Liver (tissue), 9 donors: ENCODE results near the gene PSORS1C1. TPM values are rescaled to one million over a fixed set of nuclear protein-coding genes. Genes with fewer than 3 reads are reported as not detected.

Experiments
- DNase-seq: peaks from one replicate; pipeline ENCODE4 v3.0.0-alpha.2; 2017; ENCODE audit warnings: low spot score
- H3K27ac ChIP-seq, 2 donors: one replicate each; pipeline ENCODE4 v1.7.0; 2013; ENCODE audit warnings: inconsistent platforms in 2 of 2, low read length in 2 of 2, control low read depth in 1 of 2, low read depth in 1 of 2, mild to moderate bottlenecking in 1 of 2
- H3K27me3 ChIP-seq, 4 donors: one replicate each; pipeline versions ENCODE4 v1.6.1 to v1.7.0; 2013; ENCODE audit warnings: low read length in 3 of 4, inconsistent platforms in 1 of 4, mild to moderate bottlenecking in 1 of 4, moderate library complexity in 1 of 4; ENCODE audit not compliant: control insufficient read depth in 4 of 4, insufficient read depth in 4 of 4
- H3K36me3 ChIP-seq, 4 donors: one replicate each; pipeline versions ENCODE4 v1.6.1 to v1.7.0; 2013; ENCODE audit warnings: low read length in 3 of 4, mild to moderate bottlenecking in 3 of 4, low read depth in 1 of 4, moderate library complexity in 1 of 4; ENCODE audit not compliant: control insufficient read depth in 4 of 4, insufficient read depth in 3 of 4
- H3K4me1 ChIP-seq, 4 donors: one replicate each; pipeline versions ENCODE4 v1.6.1 to v1.7.0; 2013; ENCODE audit warnings: low read length in 3 of 4, mild to moderate bottlenecking in 3 of 4, moderate library complexity in 1 of 4; ENCODE audit not compliant: control insufficient read depth in 4 of 4, insufficient read depth in 4 of 4
- H3K4me3 ChIP-seq, 3 donors: one replicate each; pipeline versions ENCODE4 v1.6.1 to v1.7.0; 2013; ENCODE audit warnings: low read length in 3 of 3, control low read depth in 1 of 3, low read depth in 1 of 3, mild to moderate bottlenecking in 1 of 3
- H3K9ac ChIP-seq, 2 donors: one replicate each; pipeline ENCODE4 v1.7.0; 2013; ENCODE audit warnings: low read length in 2 of 2, mild to moderate bottlenecking in 2 of 2, moderate library complexity in 2 of 2, control low read depth in 1 of 2, low read depth in 1 of 2
- H3K9me3 ChIP-seq, 4 donors: one replicate each; pipeline versions ENCODE4 v1.6.1 to v1.7.0; 2013; ENCODE audit warnings: low read length in 3 of 4; ENCODE audit not compliant: control insufficient read depth in 4 of 4
- ATF3 ChIP-seq: IDR thresholded peaks from 2 replicates; pipeline ENCODE4 v1.6.1; 2016; ENCODE audit warnings: antibody characterized with exemption
- CTCF ChIP-seq: fragments of 150-350 bp; IDR thresholded peaks from 2 replicates; pipeline ENCODE4 v1.5.1; 2017; ENCODE audit warnings: improper control_type of control experiment, low read depth, low read length; ENCODE audit not compliant: missing input control
- EGR1 ChIP-seq, 2 donors: IDR thresholded peaks; 2 replicates each; pipeline ENCODE4 v1.6.1; 2016 to 2018; ENCODE audit warnings: antibody characterized with exemption in 2 of 2, low read depth in 2 of 2
- FOXA1 ChIP-seq: IDR thresholded peaks from 2 replicates; pipeline ENCODE4 v1.6.1; 2016; ENCODE audit warnings: antibody characterized with exemption
- FOXA2 ChIP-seq: IDR thresholded peaks from 2 replicates; pipeline ENCODE4 v1.6.1; 2016; ENCODE audit warnings: antibody characterized with exemption
- GABPA ChIP-seq, 2 donors: IDR thresholded peaks in 1 of 2; conservative IDR thresholded peaks in 1 of 2; 2 replicates each; pipeline ENCODE4 v1.6.1; 2016; ENCODE audit warnings: antibody characterized with exemption in 2 of 2, mild to moderate bottlenecking in 1 of 2, moderate library complexity in 1 of 2
- HNF4A ChIP-seq, 2 donors: conservative IDR thresholded peaks; 2 replicates each; pipeline ENCODE4 v1.6.1; 2016; ENCODE audit warnings: antibody characterized with exemption in 2 of 2, mild to moderate bottlenecking in 2 of 2
- HNF4G ChIP-seq: IDR thresholded peaks from 2 replicates; pipeline ENCODE4 v1.6.1; 2016; ENCODE audit warnings: antibody characterized with exemption
- JUND ChIP-seq, 2 donors: IDR thresholded peaks; 2 replicates each; pipeline ENCODE4 v1.6.1; 2016; ENCODE audit warnings: antibody characterized with exemption in 2 of 2
- MAX ChIP-seq: IDR thresholded peaks from 2 replicates; pipeline ENCODE4 v1.6.1; 2016; ENCODE audit warnings: antibody characterized with exemption
- NR2F2 ChIP-seq: IDR thresholded peaks from 2 replicates; pipeline ENCODE4 v1.6.1; 2016; ENCODE audit warnings: antibody characterized with exemption
- RAD21 ChIP-seq, 2 donors: IDR thresholded peaks; 2 replicates each; pipeline ENCODE4 v1.6.1; 2016; ENCODE audit warnings: antibody characterized with exemption in 2 of 2, mild to moderate bottlenecking in 2 of 2
- REST ChIP-seq: IDR thresholded peaks from 2 replicates; pipeline ENCODE4 v1.6.1; 2016; ENCODE audit warnings: antibody characterized with exemption, mild to moderate bottlenecking
- RXRA ChIP-seq, 2 donors: IDR thresholded peaks; 2 replicates each; pipeline ENCODE4 v1.6.1; 2017 to 2018; ENCODE audit warnings: antibody characterized with exemption in 2 of 2, mild to moderate bottlenecking in 1 of 2
- SP1 ChIP-seq: IDR thresholded peaks from 2 replicates; pipeline ENCODE4 v1.6.1; 2018; ENCODE audit warnings: antibody characterized with exemption, mild to moderate bottlenecking
- TAF1 ChIP-seq: conservative IDR thresholded peaks from 2 replicates; pipeline ENCODE4 v1.6.1; 2016; ENCODE audit warnings: antibody characterized with exemption, mild to moderate bottlenecking
- YY1 ChIP-seq: IDR thresholded peaks from 2 replicates; pipeline ENCODE4 v1.6.1; 2016; ENCODE audit warnings: antibody characterized with exemption, mild to moderate bottlenecking
- ZBTB33 ChIP-seq: IDR thresholded peaks from 2 replicates; pipeline ENCODE4 v1.6.1; 2016; ENCODE audit warnings: antibody characterized with exemption
- WGBS: extraction: QIAGEN DNeasy Blood & Tissue Kit; methylation state at CpG from one replicate; pipeline ENCODE4 v1.1.7; 2013; 5-methylcytosine and 5-hydroxymethylcytosine counted together
- polyA plus RNA-seq, 2 donors: library from polyadenylated mRNA; stranded (reverse) in 1 of 2; unstranded in 1 of 2; fragments of 200-250 nt in 1 of 2; fragments of >200 nt in 1 of 2; fragmentation: Nextera tagmentation in 1 of 2; extraction: Ambion mirVana in 1 of 2; gene quantifications; one replicate each; pipeline versions ENCODE4 v1.2.1 to v1.2.3, GENCODE V29; 2013 to 2015
- total RNA-seq, 2 donors: library from RNA; depleted of rRNA; stranded (reverse); fragments of >200 nt; gene quantifications; one replicate each; pipeline ENCODE4 v1.2.3, GENCODE V29; 2014
- donor health status: healthy.
- donor health status: healthy.
- donor health status: healthy.
- donor health status: healthy.
- donor health status: healthy.

PSORS1C1 gene
- total and polyA plus RNA-seq, 4 donors = under 0.01 to 0.08 TPM; not detected in 2

GRCh38 chr6:31145386-31145785 lies 30.8 kb downstream of the PSORS1C1 start:
- TF ChIP-seq FOXA1 = no peak
- TF ChIP-seq ATF3 = no peak
- no peak for TF ChIP-seq FOXA2
- TF ChIP-seq ZBTB33 = no peak
- TF ChIP-seq RAD21 (IDR thresholded peaks at IDR 0.05) = no peak
- no peak for TF ChIP-seq EGR1 (IDR thresholded peaks at IDR 0.05; ENCODE audit: low read depth in 2 of 2)
- TF ChIP-seq YY1 = no peak
- TF ChIP-seq MAX = no peak
- TF ChIP-seq RXRA (IDR thresholded peaks at IDR 0.05) = no peak
- TF ChIP-seq GABPA (IDR thresholded peaks at IDR 0.05 in 1 of 2, conservative IDR thresholded peaks at IDR 0.05 in 1 of 2) = no peak
- peaks cover 0 to 8% (median 5%) of the 10 kb centered on the region in 4 donors for H3K36me3 ChIP-seq
- H3K9ac ChIP-seq = no peak overlapping the region
- no peak for DNase-seq
- H3K9me3 ChIP-seq = no peaks in the 10 kb centered on the region
- H3K27me3 ChIP-seq = no peaks in the 10 kb centered on the region
- no peak overlapping the region for H3K4me3 ChIP-seq
- peaks cover 0 to 6% (median 5%) of the 10 kb centered on the region in 4 donors for H3K4me1 ChIP-seq
- WGBS = 97% methylated on average over 10 of the region's 10 CpGs
- H3K27ac ChIP-seq = no peak overlapping the region

GRCh38 chr6:31149827-31150447 lies 35.3 kb downstream of the PSORS1C1 start:
- WGBS = 50% methylated on average over 6 of the region's 6 CpGs
- peaks cover 0 to 4% (median 3%) of the 10 kb centered on the region in 4 donors for H3K36me3 ChIP-seq

More at GRCh38 chr6:31149827-31150447, 35.3 kb downstream of the PSORS1C1 start:
- H3K27me3 ChIP-seq = no peaks in the 10 kb centered on the region
- peak overlapping the region in 1 of 2 donors; percentile 38 for H3K27ac ChIP-seq
- DNase-seq = no peak
- no peak overlapping the region for H3K4me3 ChIP-seq
- TF ChIP-seq SP1 (peak; percentile 79), RAD21 (IDR thresholded peaks at IDR 0.05) (peak in 1 of 2 donors; percentile 29), FOXA1 (peak; percentile 57), CTCF (no peak), YY1 (peak; percentile 72), MAX (no peak), EGR1 (IDR thresholded peaks at IDR 0.05; ENCODE audit: low read depth in 2 of 2) (no peak), TAF1 (no peak), ATF3 (no peak), GABPA (IDR thresholded peaks at IDR 0.05 in 1 of 2, conservative IDR thresholded peaks at IDR 0.05 in 1 of 2) (no peak), JUND (IDR thresholded peaks at IDR 0.05) (peak in 1 of 2 donors; percentile 52), REST (peak; percentile 16), NR2F2 (no peak), HNF4G (peak; percentile 28), ZBTB33 (no peak), HNF4A (conservative IDR thresholded peaks at IDR 0.05) (peak; percentile 58 to 73), FOXA2 (peak; percentile 64), RXRA (IDR thresholded peaks at IDR 0.05) (peak; percentile 80 to 87)
- H3K9ac ChIP-seq = no peak overlapping the region
- H3K4me1 ChIP-seq = peaks cover 0 to 11% (median 6%) of the 10 kb centered on the region in 4 donors
- no peaks in the 10 kb centered on the region for H3K9me3 ChIP-seq
